Omental fat pad (tissue), 4 donors: Measurements from ENCODE around the gene MUC20. TPM values are rescaled to one million over a fixed set of nuclear protein-coding genes. Genes with fewer than 3 reads are reported as not detected.

Source experiments
- small RNA-seq: library from RNA; depleted of rRNA; stranded (forward); fragments of <200 nt; gene quantifications from one replicate; pipeline ENCODE3, GENCODE V24; 2016
- total RNA-seq, 4 donors: library from RNA; depleted of rRNA; stranded (reverse); fragments of >200 nt; gene quantifications; one replicate each; pipeline ENCODE4 v1.1.0, GENCODE V29; 2016

MUC20 gene
- total RNA-seq, 4 donors from 2014 or later: 1.3 to 8.7 (median 6.2) TPM

Small RNA genes lying within 50 kb of the gene (small RNA-seq; reads per million reads assigned to genes)
- not detected for gene MIR570

Other genes with a start within 250 kb of the MUC20 start
- gene PPP1R2, start 177.7 kb upstream of the MUC20 start, total RNA-seq: 10 to 100 TPM; 29.1 to 70.8 (median 40.8) TPM
- 1,000 to 10,000 TPM in 2 of 4 donors, 100 to 1,000 TPM in 2; 340 to 1,610 (median 888) TPM for gene APOD, start 137.0 kb upstream of the MUC20 start, total RNA-seq
- under 1 TPM in 1 of 4 donors, not detected in 3; 0.09 TPM for gene MUC4, start 91.0 kb downstream of the MUC20 start, total RNA-seq
- gene TNK2, start 187.6 kb downstream of the MUC20 start, total RNA-seq: 10 to 100 TPM; 12.6 to 26.6 (median 15.6) TPM